GM19035 (cell line): Measurements from ENCODE around the gene DSCAM.

Experiments
- ATAC-seq: cut with Tn5 transposase; IDR thresholded peaks from one replicate; pipeline ENCODE4 v1.9.1; 2021; ENCODE audit not compliant: unreplicated experiment

DSCAM gene

GRCh38 chr21:40672602-40673001, 174.4 kb downstream of the DSCAM start:
- no peak for ATAC-seq

DNA sequence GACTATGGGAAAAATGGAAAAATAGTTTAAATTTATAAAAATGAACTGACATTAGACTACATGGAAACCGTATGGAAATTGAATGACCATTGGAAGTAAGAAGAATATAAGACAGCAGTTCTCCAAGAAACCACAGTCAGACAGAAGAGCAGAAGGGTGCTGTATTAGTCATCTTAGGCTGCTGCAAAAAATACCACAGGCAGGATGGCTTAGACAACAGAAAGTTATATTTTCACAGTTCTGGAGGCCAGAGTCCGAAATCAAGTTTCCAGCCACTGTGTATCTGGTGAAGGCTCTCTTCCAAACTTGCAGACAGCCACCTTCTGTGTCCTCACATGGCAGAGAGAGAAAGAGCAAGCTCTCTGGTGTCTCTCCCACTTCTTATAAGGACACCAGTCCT, 175.2 kb downstream of the DSCAM start:
- ATAC-seq, result no peak

GRCh38 chr21:40668555-40669275, 178.2 kb downstream of the DSCAM start:
- no peak for ATAC-seq

DNA sequence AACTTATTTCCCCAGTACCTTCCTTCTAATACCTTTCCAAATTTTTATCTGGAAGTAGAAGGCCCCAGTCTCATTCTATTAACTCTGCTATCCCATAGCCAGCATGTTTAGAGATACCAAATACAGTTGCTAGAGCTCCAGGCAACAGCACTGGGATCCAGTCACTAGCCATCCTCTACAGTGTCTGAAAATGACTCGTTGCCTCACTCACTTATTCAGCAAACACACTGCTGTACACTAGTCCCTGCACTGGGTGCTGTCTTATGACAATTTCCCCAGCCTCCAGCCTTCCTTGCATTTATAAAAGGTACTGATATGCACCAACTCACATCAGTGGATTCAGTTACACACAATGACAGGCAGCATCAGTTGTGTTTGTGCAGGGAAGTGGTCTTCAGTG, 179.0 kb downstream of the DSCAM start:
- no peak for ATAC-seq

DNA sequence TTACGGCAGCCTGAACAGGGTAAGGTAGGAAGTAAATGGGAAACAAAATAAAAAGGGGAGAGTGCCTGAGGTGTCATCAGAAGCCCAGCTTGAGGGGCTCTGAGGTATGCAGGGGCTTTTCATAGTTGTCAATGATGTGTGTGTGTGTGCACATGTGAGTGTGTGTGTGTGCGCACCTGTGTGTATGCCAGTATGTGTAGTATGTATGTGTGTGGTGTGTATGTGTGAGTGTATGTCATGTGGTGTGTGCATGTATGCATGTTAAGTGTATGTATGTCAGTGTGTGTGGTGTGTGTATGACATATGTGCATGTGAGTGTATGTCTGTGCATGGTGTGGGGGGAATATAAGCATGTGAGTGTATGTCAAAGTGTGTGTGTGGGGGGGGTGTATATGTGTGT, 184.1 kb downstream of the DSCAM start:
- no peak for ATAC-seq

GRCh38 chr21:40660461-40660860, 186.5 kb downstream of the DSCAM start:
- no peak for ATAC-seq

GRCh38 chr21:40658311-40658710, 188.6 kb downstream of the DSCAM start:
- ATAC-seq, result no peak

DNA sequence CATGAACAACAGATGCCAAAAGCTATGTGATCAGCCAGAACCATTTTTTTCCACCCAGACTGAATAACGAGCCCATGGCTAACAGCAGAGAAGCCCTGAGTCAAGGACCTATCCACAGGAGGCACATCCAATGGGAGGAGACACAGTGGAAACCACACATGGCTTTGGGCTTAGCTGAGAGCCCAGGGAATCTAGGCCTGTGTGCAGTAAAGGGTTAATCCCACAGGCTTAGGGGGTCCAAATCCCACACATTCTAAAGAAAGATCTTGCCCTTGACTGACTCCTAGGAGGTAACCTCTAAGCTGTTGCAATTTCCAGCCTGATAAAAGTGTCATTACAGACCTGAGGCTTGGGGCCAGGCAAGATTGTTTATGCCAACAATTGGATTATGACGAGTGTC, 194.5 kb downstream of the DSCAM start:
- ATAC-seq, result no peak

- no peak for ATAC-seq
Measured at GRCh38 chr21:40647706-40648105, 199.3 kb downstream of the DSCAM start.

DNA sequence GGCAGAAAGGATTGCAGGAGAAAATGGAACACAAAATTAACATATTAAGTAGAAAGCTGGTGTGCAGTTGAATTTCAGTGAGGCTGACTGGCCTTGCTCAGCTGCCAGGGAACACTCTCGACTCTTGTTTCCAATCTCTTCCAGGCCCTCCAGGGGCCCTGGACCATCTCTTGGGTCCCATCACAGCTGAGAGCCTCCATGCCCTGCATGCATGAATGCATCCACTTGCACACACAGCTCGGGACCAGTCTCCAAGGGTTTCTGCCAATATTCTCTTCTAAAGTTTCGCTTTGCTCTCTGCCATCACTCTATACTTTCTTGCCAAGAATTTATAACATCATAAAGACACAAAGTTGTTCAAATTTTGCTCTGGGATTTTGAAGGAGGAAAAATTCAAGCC, 200.3 kb downstream of the DSCAM start:
- ATAC-seq, result no peak

GRCh38 chr21:40641042-40641441, 205.9 kb downstream of the DSCAM start:
- no peak for ATAC-seq

- no peak for ATAC-seq
Measured at GRCh38 chr21:40640266-40640789, 206.6 kb downstream of the DSCAM start.

GRCh38 chr21:40639616-40640194, 207.3 kb downstream of the DSCAM start:
- ATAC-seq, result no peak

- ATAC-seq, result no peak
Measured at GRCh38 chr21:40638466-40639251, 208.3 kb downstream of the DSCAM start.

- ATAC-seq, result no peak
Measured at GRCh38 chr21:40636026-40636425, 210.9 kb downstream of the DSCAM start.

DNA sequence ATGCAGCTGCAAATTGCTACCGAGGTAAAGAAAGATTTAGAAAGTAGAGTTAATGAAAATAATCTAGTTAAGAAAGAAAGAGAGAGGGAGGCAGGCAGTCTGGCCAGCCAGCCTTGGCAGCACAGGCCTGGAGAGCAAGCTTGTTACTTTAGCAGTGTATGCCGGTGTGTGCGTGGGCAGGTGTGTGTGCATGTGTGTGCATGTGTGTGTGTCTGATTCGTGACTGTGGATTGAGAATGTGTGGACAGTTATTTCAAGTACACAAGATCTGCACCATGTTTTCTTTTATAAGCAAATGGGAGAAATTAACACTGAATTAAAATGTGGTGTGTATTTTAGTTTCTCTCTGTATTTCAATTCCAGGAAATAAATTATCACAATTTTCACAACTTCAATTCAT, 211.6 kb downstream of the DSCAM start:
- no peak for ATAC-seq

DNA sequence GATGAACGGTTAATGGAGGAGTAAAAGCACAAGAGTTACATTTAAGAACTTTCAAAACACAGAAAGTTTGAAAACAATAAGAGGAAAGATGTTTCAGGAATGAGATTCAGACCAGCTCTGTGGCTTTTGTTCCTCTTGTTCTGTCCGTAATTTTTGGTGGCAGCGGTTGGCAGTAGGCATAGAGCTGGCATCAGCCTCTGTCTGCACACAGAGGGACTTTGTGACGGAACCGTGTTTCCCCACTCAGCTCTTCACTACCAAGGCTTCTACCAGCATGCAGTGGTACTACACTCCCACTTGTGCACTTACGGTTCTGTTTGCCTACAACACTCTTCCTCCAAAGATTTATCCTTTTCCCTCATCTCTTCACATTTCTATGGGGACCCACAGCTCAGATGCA, 212.8 kb downstream of the DSCAM start:
- ATAC-seq, result no peak

GRCh38 chr21:40633048-40633447, 213.9 kb downstream of the DSCAM start:
- no peak for ATAC-seq

DNA sequence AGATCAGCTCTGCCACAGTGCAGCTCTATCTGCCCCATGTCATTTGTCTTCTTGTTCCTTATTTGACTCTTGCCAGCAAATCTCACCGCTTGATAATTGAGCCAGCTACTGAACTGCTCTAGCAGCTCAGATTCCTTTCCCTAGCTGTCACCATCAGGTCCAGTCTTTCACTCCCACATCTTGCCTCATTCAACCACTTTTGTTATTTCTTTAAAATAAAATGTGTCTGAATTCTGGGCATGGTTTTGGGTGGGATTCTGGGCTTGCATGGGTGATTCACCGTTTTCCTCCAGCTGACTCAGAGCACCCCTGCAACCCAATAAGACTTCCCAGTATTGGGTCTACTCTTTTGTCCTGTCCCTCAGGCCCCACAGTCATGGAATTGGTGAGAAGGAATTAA, 215.7 kb downstream of the DSCAM start:
- no peak for ATAC-seq

GRCh38 chr21:40625991-40626390, 221.0 kb downstream of the DSCAM start:
- no peak for ATAC-seq

DNA sequence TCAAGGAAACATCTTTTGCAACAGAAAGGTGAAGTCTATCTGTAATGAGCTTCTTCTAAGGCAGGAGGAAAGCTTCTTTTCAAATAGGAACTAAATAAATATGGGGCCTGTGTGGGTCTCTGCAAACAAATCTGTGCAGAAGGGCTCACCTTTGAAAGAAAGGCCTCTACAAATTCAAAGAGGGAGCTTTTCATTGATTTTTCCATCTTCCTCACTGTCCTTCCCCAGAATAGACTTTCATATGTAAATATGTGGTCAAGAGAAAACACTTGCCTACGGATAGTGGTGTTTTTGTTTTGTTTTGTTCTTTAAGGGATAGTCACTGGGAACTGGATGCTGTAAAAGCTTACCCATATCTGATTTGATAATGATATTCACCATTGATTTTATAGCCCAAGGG, 223.4 kb downstream of the DSCAM start:
- ATAC-seq, result no peak

DNA sequence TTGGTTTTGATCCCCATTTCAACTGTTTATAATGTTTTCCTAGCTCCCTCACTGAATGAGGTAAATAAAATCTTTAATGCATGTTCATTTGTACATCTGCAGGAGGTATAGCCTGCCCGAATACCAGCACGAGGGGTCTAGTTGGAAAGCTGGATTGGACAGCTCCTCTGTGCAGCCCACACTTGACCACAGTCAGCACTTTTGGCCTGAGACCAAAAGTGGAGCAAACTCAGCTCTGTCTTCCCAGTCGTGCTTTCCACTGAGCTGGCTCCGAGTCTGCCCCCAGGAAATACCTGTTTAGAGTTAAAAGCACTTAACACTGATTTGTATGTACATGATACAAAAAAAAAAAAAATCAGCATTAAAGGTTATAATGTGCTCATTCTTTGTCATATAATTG, 224.4 kb downstream of the DSCAM start:
- no peak for ATAC-seq
